GM19452 (cell line): ENCODE results near the gene CCNB3.

Experiments
- ATAC-seq: cut with Tn5 transposase; IDR thresholded peaks from one replicate; pipeline ENCODE4 v1.9.1; 2021; ENCODE audit not compliant: unreplicated experiment

CCNB3 gene

DNA sequence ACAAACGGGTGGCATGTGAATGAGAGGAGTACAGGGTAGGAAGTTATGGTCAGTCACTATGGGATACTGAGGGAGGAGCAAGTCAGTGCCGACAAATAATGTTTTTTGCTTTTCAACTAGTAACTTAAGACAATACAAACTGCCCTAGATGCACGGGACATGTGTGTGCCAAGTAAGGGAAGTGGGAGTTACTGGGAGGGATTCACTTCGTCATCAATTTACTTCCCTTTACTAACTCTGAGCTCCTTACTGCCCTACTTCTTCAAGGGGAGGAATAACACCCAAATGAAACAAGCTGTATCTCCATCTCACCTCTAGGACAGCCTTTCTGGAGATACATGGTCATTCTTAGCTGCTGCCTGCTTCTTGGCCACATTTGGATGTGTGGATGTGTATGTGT is 168.4 kb downstream of the CCNB3 start:
- ATAC-seq = no peak

GRCh38 chrX:50375481-50376267 is 171.1 kb downstream of the CCNB3 start:
- ATAC-seq = no peak

GRCh38 chrX:50381729-50382415 is 177.3 kb downstream of the CCNB3 start:
- ATAC-seq = no peak

DNA sequence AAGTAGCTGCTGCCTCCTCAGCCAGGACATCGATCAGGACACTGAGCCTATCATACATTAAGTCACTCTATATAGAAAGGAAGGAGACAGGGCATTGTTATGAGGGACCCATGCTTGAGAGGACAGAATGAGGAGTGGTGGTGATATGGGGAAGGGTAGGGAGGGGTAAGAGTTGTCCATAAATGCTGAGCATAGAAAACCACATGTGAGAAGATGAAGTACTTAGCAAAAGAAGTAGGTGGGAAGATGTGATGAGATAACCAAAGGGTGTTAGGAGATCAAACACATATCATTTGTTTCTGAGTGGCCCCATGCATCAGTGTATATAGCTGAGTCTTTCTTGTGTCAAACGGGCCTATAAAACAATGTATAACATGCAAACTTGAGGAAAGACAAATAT is 182.0 kb downstream of the CCNB3 start:
- no peak for ATAC-seq

- ATAC-seq = no peak
Measured at GRCh38 chrX:50393902-50394301, 189.3 kb downstream of the CCNB3 start.
